Upper lobe of left lung (tissue), 6 donors: Measurements from ENCODE around the gene SOX10. TPM values are rescaled to one million over a fixed set of nuclear protein-coding genes. Genes with fewer than 3 reads are reported as not detected.

Experiments used
- ATAC-seq, 2 donors: fragments of 200-7000 bp; cut with Tn5 transposase; one replicate each; pipeline ENCODE4 v1.9.1; 2022; ENCODE audit warnings: mild to moderate bottlenecking in 2 of 2, moderate library complexity in 2 of 2; ENCODE audit not compliant: low FRiP score in 2 of 2
- DNase-seq, 2 donors: peaks; one replicate each; pipeline ENCODE4 v3.0.0-alpha.2; 2019 to 2020
- H3K27ac ChIP-seq, 4 donors: fragments of 200-600 bp; sonication (generic); one replicate each; pipeline ENCODE4 v1.5.1; 2016 to 2019
- H3K27me3 ChIP-seq, 4 donors: fragments of 200-600 bp; sonication (generic); one replicate each; pipeline ENCODE4 v1.5.1; 2017 to 2019
- H3K36me3 ChIP-seq, 4 donors: fragments of 200-600 bp; sonication (generic); one replicate each; pipeline ENCODE4 v1.5.1; 2016 to 2019
- H3K4me1 ChIP-seq, 4 donors: fragments of 200-600 bp; sonication (generic); one replicate each; pipeline ENCODE4 v1.5.1; 2018 to 2019
- H3K4me3 ChIP-seq, 4 donors: fragments of 200-600 bp; sonication (generic); one replicate each; pipeline ENCODE4 v1.5.1; 2017 to 2019; ENCODE audit warnings: mild to moderate bottlenecking in 2 of 4, moderate library complexity in 1 of 4
- H3K9me3 ChIP-seq, 4 donors: fragments of 200-600 bp; sonication (generic); one replicate each; pipeline ENCODE4 v1.5.1; 2018 to 2019
- EP300 ChIP-seq, 4 donors: sonication (generic); formaldehyde crosslinking; IDR thresholded peaks; one replicate each; pipeline ENCODE4 v1.5.1; 2017; ENCODE audit warnings: antibody characterized with exemption in 4 of 4, control low read depth in 2 of 4
- POLR2A ChIP-seq, 4 donors: fragments of 450-650 bp; IDR thresholded peaks; one replicate each; pipeline ENCODE4 v1.5.1; 2016 to 2017; ENCODE audit warnings: antibody characterized with exemption in 4 of 4, mild to moderate bottlenecking in 2 of 4
- POLR2AphosphoS5 ChIP-seq, 2 donors: sonication (generic); formaldehyde crosslinking; IDR thresholded peaks; one replicate each; pipeline ENCODE4 v1.5.1; 2017; ENCODE audit warnings: antibody characterized with exemption in 2 of 2
- WGBS, 2 donors: methylation state at CpG; one replicate each; pipeline ENCODE4 v1.1.5; 2017 to 2018; 5-methylcytosine and 5-hydroxymethylcytosine counted together
- total RNA-seq, 6 donors: library from RNA; depleted of rRNA in 4 of 6; stranded (reverse); fragments of >200 nt in 4 of 6; gene quantifications; one replicate each; pipeline versions ENCODE4 v1.1.0 to v1.2.1, GENCODE V29; 2016 to 2021
- TF ChIP-seq, protein P1 (sequence below), 6 experiments: fragments of 450-650 bp in 4 of 6; fragments of 200-600 bp in 2 of 6; sonication (generic) in 2 of 6; IDR thresholded peaks; one replicate each; pipeline ENCODE4 v1.5.1; 2016 to 2019; ENCODE audit warnings: antibody characterized with exemption in 6 of 6
- donor health status: DM: no; HTN: no; CAD: no; lungs with moderate emphysema.
- donor health status: DM: no; HTN: yes; CAD: no; lungs with severe emphysema.

The SOX10 gene
- total RNA-seq, 6 donors from 2014 or later = 0.15 TPM; not detected in 5

DNA sequence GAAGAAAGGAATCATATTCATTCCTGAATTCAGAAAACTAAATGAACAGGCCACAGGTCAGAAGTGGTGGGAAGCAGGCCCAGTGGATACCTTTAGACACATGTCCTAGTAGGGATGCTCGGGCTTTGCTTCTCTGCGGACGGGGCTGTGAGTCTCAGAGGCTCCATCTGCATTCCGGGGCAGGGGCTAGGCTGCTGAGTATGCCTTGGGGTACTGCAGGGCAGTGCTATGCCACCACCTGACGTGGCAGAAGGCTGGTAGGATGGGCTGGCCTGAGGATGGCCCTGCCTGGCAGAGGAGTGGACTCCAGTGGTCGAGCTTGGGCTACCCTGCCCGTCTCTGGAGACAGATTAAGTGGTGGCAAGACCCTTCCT, 40.5 kb downstream of the SOX10 start:
- Histone ChIP-seq H3K36me3 (peaks cover 8 to 47% (median 23%) of the 10 kb centered on the region in 4 donors), H3K4me1 (no peaks in the 10 kb centered on the region), H3K4me3 (no peak overlapping the region), H3K9me3 (no peaks in the 10 kb centered on the region), H3K27ac (no peak overlapping the region), H3K27me3 (no peaks in the 10 kb centered on the region)
- DNase-seq = no peak
- TF ChIP-seq, protein P1, sequence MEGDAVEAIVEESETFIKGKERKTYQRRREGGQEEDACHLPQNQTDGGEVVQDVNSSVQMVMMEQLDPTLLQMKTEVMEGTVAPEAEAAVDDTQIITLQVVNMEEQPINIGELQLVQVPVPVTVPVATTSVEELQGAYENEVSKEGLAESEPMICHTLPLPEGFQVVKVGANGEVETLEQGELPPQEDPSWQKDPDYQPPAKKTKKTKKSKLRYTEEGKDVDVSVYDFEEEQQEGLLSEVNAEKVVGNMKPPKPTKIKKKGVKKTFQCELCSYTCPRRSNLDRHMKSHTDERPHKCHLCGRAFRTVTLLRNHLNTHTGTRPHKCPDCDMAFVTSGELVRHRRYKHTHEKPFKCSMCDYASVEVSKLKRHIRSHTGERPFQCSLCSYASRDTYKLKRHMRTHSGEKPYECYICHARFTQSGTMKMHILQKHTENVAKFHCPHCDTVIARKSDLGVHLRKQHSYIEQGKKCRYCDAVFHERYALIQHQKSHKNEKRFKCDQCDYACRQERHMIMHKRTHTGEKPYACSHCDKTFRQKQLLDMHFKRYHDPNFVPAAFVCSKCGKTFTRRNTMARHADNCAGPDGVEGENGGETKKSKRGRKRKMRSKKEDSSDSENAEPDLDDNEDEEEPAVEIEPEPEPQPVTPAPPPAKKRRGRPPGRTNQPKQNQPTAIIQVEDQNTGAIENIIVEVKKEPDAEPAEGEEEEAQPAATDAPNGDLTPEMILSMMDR (IDR thresholded peaks at IDR 0.05) = no peak
- TF ChIP-seq POLR2A (IDR thresholded peaks at IDR 0.05) (no peak), POLR2AphosphoS5 (IDR thresholded peaks at IDR 0.05) (no peak), EP300 (IDR thresholded peaks at IDR 0.05) (no peak)
- 92 to 96% methylated on average over 4 to 7 of the region's 7 CpGs for WGBS, 2 donors
- no peak for ATAC-seq

DNA sequence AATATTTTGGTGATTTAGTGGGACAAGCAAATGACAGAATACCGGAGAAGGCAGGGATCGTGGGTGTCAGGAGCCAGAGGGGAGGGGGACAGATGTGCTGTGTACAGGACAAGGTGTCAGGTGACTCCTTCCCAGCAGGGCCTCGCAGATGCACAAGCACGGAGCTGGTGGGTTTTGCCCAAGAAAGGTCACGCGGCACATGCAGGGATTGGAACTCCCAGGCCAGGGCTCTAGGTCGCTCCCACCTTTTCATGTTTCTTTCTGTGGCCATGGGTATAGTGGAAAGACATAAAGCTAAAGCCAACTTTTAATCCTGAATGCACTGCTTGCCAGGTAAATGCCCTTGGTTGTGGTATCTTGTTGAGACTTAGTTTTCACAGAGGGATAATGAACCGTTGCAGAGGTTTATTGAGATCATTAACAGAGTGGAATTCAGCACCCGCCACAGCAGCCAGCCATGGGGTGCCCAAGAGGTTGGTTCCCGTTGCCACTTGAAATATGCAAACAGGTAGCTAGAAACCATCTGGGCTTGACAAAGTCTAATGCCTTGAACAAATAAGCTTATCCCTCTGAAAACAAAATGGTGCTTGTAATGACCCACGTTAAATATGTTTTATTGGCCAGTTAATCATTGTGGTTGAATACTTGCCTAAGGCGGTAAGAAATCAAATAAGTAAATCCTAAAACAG, 41.1 kb downstream of the SOX10 start:
- Histone ChIP-seq H3K9me3 (no peaks in the 10 kb centered on the region), H3K4me3 (no peak overlapping the region), H3K27ac (no peak overlapping the region), H3K36me3 (peaks cover 8 to 49% (median 25%) of the 10 kb centered on the region in 4 donors), H3K4me1 (no peaks in the 10 kb centered on the region), H3K27me3 (no peaks in the 10 kb centered on the region)
- TF ChIP-seq, protein P1 (IDR thresholded peaks at IDR 0.05) = no peak
- TF ChIP-seq POLR2A (IDR thresholded peaks at IDR 0.05) = no peak
- no peak for TF ChIP-seq POLR2AphosphoS5 (IDR thresholded peaks at IDR 0.05)
- no peak for TF ChIP-seq EP300 (IDR thresholded peaks at IDR 0.05)
- ATAC-seq (no peak), DNase-seq (no peak)
- 82 to 89% methylated on average over 12 of the region's 12 CpGs for WGBS, 2 donors

DNA sequence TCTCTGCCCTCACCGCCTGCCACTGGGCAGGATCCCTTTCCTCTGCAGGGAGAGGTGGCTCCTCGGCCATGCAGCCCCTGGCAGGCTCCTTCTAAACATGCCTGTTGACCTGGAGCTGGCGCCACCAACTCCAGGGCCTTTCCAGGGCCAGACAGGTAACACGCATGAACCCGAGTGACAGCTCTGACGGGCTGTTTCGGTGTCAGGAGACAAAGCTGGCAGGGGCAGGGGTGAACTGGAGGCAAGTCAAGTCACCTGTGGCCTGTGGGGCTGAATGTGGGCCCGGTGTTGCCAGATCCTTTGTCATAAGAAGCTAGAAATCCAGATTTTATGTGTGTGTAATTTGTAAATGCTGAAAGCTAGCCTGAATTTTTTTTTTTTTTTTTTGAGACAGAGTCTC, 42.2 kb downstream of the SOX10 start:
- no peaks in the 10 kb centered on the region for H3K27me3 ChIP-seq
- 90 to 100% methylated on average over 5 to 8 of the region's 8 CpGs for WGBS, 2 donors
- no peak overlapping the region for H3K27ac ChIP-seq
- H3K4me1 ChIP-seq = no peaks in the 10 kb centered on the region
- no peaks in the 10 kb centered on the region for H3K9me3 ChIP-seq
- DNase-seq = no peak
- TF ChIP-seq POLR2AphosphoS5 (IDR thresholded peaks at IDR 0.05) (no peak), EP300 (IDR thresholded peaks at IDR 0.05) (no peak), POLR2A (IDR thresholded peaks at IDR 0.05) (no peak)
- TF ChIP-seq, protein P1 (IDR thresholded peaks at IDR 0.05) = no peak
- peaks cover 8 to 58% (median 31%) of the 10 kb centered on the region in 4 donors for H3K36me3 ChIP-seq
- ATAC-seq = no peak
- H3K4me3 ChIP-seq = no peak overlapping the region

DNA sequence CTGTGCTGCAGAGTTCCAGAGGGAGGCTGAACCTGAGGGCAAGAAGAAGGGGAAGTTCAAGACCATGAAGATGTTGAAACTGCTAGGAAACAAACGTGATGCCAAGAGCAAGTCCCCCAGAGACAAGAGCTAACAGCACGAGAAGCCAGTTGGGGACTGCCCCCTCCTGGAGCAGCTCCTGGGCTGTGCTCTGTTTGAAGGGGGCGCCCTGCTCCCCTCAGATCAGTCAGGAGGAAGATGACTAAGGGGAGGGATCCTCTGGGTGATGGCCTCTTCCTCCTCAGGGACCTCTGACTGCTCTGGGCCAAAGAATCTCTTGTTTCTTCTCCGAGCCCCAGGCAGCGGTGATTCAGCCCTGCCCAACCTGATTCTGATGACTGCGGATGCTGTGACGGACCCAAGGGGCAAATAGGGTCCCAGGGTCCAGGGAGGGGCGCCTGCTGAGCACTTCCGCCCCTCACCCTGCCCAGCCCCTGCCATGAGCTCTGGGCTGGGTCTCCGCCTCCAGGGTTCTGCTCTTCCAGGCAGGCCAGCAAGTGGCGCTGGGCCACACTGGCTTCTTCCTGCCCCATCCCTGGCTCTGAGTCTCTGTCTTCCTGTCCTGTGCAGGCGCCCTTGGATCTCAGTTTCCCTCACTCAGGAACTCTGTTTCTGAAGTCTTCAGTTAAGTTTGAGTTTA, 43.5 kb downstream of the SOX10 start:
- TF ChIP-seq POLR2A (IDR thresholded peaks at IDR 0.05) (no peak), POLR2AphosphoS5 (IDR thresholded peaks at IDR 0.05) (no peak), EP300 (IDR thresholded peaks at IDR 0.05) (no peak)
- TF ChIP-seq, protein P1 (IDR thresholded peaks at IDR 0.05) = no peak
- Histone ChIP-seq H3K27ac (no peak overlapping the region), H3K4me3 (no peak overlapping the region), H3K27me3 (no peaks in the 10 kb centered on the region), H3K36me3 (peaks cover 8 to 68% (median 33%) of the 10 kb centered on the region in 4 donors), H3K4me1 (no peaks in the 10 kb centered on the region), H3K9me3 (no peaks in the 10 kb centered on the region)
- 79 to 83% methylated on average over 12 of the region's 12 CpGs for WGBS, 2 donors
- DNase-seq = no peak
- ATAC-seq = no peak
